Activated CD4-positive, alpha-beta T cell treated with anti-CD3 and anti-CD28 coated beads, Interleukin-2, amount 10 ng/mL, durations not matched to agents 24 days and 14 days (primary cell): ENCODE results near the gene TRPM8. TPM values are rescaled to one million over a fixed set of nuclear protein-coding genes. Genes with fewer than 3 reads are reported as not detected.

Source experiments
- DNase-seq: peaks from one replicate; pipeline ENCODE4 v3.0.0; 2022
- H3K27ac Mint-ChIP-seq: one replicate; pipeline ENCODE4 v1.8.0; 2022; ENCODE audit warnings: mild to moderate bottlenecking, mixed read lengths
- H3K27me3 Mint-ChIP-seq: one replicate; pipeline ENCODE4 v1.8.0; 2022; ENCODE audit warnings: mixed read lengths
- H3K36me3 Mint-ChIP-seq: one replicate; pipeline ENCODE4 v1.8.0; 2022; ENCODE audit warnings: low read depth, mild to moderate bottlenecking, mixed read lengths
- H3K4me1 Mint-ChIP-seq: one replicate; pipeline ENCODE4 v1.8.0; 2021; ENCODE audit warnings: mixed read lengths
- H3K4me3 Mint-ChIP-seq: one replicate; pipeline ENCODE4 v1.8.0; 2022; ENCODE audit warnings: mild to moderate bottlenecking, moderate library complexity, mixed read lengths
- H3K9me3 Mint-ChIP-seq: one replicate; pipeline ENCODE4 v1.8.0; 2021; ENCODE audit warnings: mixed read lengths
- intact Hi-C: fragments of 100-400 bp; cut with micrococcal nuclease; formaldehyde crosslinking; loops from one replicate; pipeline ENCODE4 v1.15.1; 2023
- total RNA-seq: library from RNA; stranded (reverse); gene quantifications from 2 replicates; pipeline ENCODE4 v1.2.3, GENCODE V29; 2022

The TRPM8 gene
- total RNA-seq, 1 donor from 2014 or later, result not detected

GRCh38 chr2:233972941-233973575 lies 55.9 kb downstream of the TRPM8 start:
- Mint-ChIP-seq H3K36me3 (no peaks in the 10 kb centered on the region), H3K4me1 (peaks cover 14% of the 10 kb centered on the region), H3K27me3 (peaks cover 11% of the 10 kb centered on the region), H3K9me3 (no peaks in the 10 kb centered on the region), H3K4me3 (no peak overlapping the region), H3K27ac (no peak overlapping the region)
- intact Hi-C loops, result loop anchor here (10.0 kb wide), 1 partner anchor 162 kb away; no protein-coding TSS in a partner anchor
- DNase-seq, result no peak

GRCh38 chr2:233973786-233974185 lies 56.6 kb downstream of the TRPM8 start:
- no peak for DNase-seq
- no peaks in the 10 kb centered on the region for H3K9me3 Mint-ChIP-seq
- intact Hi-C loops, result loop anchor here (10.0 kb wide), 1 partner anchor 161 kb away; no protein-coding TSS in a partner anchor
- H3K27me3 Mint-ChIP-seq, result peaks cover 11% of the 10 kb centered on the region
- H3K27ac Mint-ChIP-seq, result no peak overlapping the region
- no peak overlapping the region for H3K4me3 Mint-ChIP-seq
- peaks cover 17% of the 10 kb centered on the region for H3K4me1 Mint-ChIP-seq
- H3K36me3 Mint-ChIP-seq, result no peaks in the 10 kb centered on the region

DNA sequence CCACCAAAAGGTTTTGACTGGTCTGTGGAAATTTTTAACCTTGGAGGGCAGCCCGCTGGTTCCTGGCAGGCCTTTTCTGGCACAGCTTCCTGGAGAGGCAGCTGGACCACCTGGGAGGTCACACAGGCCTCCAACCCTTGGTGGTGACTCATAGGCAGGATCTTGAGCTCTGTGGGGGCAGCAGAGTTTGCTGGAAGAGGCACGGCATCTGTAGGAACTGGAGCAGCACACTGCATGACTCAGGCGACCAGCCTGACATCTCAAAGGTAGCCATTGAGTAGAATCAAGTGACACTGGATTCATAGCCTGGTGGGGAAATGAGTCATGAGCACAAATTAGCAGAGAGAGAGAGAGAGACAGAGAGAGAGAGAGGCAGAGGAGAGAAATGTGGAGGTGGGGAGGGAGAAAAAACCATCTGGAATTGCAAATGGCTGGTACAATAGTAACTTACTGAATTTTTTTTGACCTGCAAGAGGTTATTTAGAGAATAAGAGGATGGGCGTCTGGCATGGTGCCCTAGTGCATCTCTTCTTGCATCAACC lies 57.4 kb downstream of the TRPM8 start:
- Mint-ChIP-seq H3K27me3 (peaks cover 11% of the 10 kb centered on the region), H3K9me3 (no peaks in the 10 kb centered on the region), H3K27ac (no peak overlapping the region), H3K4me3 (no peak overlapping the region), H3K36me3 (no peaks in the 10 kb centered on the region), H3K4me1 (peaks cover 19% of the 10 kb centered on the region)
- intact Hi-C loops, result loop anchor here (10.0 kb wide), 1 partner anchor 160 kb away; no protein-coding TSS in a partner anchor
- DNase-seq, result no peak

DNA sequence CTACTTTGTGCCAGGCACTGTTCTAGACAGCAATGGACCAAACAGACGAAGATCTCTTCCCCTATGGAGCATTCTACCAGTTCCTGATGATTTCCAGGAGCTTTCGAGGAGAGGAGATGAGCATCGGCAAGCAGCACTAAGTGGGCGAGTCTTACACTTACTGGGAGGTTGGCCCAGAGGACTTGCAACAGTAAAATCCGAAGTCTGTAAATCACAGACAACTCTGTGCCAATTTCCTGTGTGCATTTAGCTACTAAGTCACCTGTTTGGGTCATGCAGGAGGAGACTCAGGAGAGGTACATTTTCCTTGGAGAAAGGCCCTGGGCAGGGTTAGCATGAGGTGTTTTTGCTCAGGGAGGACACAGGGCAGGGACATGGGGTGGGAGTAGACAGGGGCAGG lies 58.9 kb downstream of the TRPM8 start:
- Mint-ChIP-seq H3K27ac (no peak overlapping the region), H3K9me3 (no peaks in the 10 kb centered on the region), H3K36me3 (no peaks in the 10 kb centered on the region), H3K4me1 (peaks cover 21% of the 10 kb centered on the region), H3K4me3 (no peak overlapping the region), H3K27me3 (peaks cover 8% of the 10 kb centered on the region)
- intact Hi-C loops, result loop anchor here (1.0 to 10.0 kb wide), 3 partner anchors 159 to 569 kb away; no protein-coding TSS in a partner anchor
- DNase-seq, result no peak

DNA sequence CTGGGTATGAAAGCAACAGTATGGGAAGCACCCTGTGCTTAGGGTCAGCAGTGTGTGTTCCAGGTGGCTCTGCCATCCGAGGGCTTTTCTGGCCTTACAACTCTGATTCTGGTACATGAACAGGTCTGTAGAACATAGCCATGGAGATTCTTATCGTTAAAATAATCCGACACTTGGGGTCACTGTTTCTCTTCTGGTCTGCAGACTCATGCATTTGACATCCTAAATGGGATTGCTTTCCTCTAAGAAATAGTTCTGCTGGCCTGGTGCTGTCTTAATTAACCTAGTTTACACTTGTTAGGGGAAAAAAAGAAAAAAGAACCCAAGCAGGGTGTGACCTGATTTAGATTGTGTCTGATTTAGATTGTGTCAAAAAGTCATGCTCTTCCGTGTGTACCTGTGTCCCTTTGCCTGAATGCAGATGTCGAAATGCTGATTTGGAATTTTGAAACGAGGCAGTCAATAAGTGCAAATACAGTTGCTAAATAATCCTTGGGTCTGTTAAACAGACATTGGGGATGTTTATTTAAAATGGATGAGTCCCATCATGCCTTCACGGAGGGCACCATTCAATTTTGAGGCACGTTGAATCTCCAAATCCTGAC lies 59.6 kb downstream of the TRPM8 start:
- H3K9me3 Mint-ChIP-seq, result no peaks in the 10 kb centered on the region
- intact Hi-C loops, result loop anchor here (1.0 to 10.0 kb wide), 3 partner anchors 158 to 569 kb away; no protein-coding TSS in a partner anchor
- peak; percentile 84 for DNase-seq

GRCh38 chr2:233977296-233977837 lies 60.2 kb downstream of the TRPM8 start:
- H3K27me3 Mint-ChIP-seq, result peaks cover 8% of the 10 kb centered on the region

More for the DNA sequence above, 59.6 kb downstream of the TRPM8 start:
- no peaks in the 10 kb centered on the region for H3K36me3 Mint-ChIP-seq
- no peak overlapping the region for H3K4me3 Mint-ChIP-seq
- H3K27ac Mint-ChIP-seq, result no peak overlapping the region
- peaks cover 23% of the 10 kb centered on the region for H3K4me1 Mint-ChIP-seq
- peaks cover 8% of the 10 kb centered on the region for H3K27me3 Mint-ChIP-seq

GRCh38 chr2:233979748-233980147 lies 62.6 kb downstream of the TRPM8 start:
- H3K9me3 Mint-ChIP-seq, result no peaks in the 10 kb centered on the region
- DNase-seq, result no peak
- H3K27ac Mint-ChIP-seq, result no peak overlapping the region
- H3K36me3 Mint-ChIP-seq, result no peaks in the 10 kb centered on the region
- intact Hi-C loops, result loop anchor here (10.0 kb wide), 1 partner anchor 155 kb away; no protein-coding TSS in a partner anchor
- peaks cover 16% of the 10 kb centered on the region for H3K27me3 Mint-ChIP-seq
- H3K4me3 Mint-ChIP-seq, result no peak overlapping the region
- peaks cover 20% of the 10 kb centered on the region for H3K4me1 Mint-ChIP-seq

More at GRCh38 chr2:233977296-233977837, 60.2 kb downstream of the TRPM8 start:
- Mint-ChIP-seq H3K4me1 (peaks cover 23% of the 10 kb centered on the region), H3K9me3 (no peaks in the 10 kb centered on the region), H3K4me3 (no peak overlapping the region), H3K36me3 (no peaks in the 10 kb centered on the region), H3K27ac (no peak overlapping the region)
- intact Hi-C loops, result loop anchor here (10.0 kb wide), 1 partner anchor 157 kb away; no protein-coding TSS in a partner anchor
- no peak for DNase-seq

GRCh38 chr2:233980955-233981561 lies 63.9 kb downstream of the TRPM8 start:
- intact Hi-C loops, result no loop called here
- Mint-ChIP-seq H3K27me3 (peaks cover 21% of the 10 kb centered on the region), H3K4me1 (peaks cover 18% of the 10 kb centered on the region), H3K27ac (no peak overlapping the region), H3K4me3 (no peak overlapping the region), H3K36me3 (peaks cover 2% of the 10 kb centered on the region), H3K9me3 (no peaks in the 10 kb centered on the region)
- no peak for DNase-seq

GRCh38 chr2:233981574-233982420 lies 64.6 kb downstream of the TRPM8 start:
- DNase-seq, result no peak
- Mint-ChIP-seq H3K27ac (no peak overlapping the region), H3K9me3 (peaks cover 2% of the 10 kb centered on the region), H3K27me3 (peaks cover 21% of the 10 kb centered on the region), H3K4me1 (peaks cover 16% of the 10 kb centered on the region), H3K4me3 (no peak overlapping the region), H3K36me3 (peaks cover 2% of the 10 kb centered on the region)
- intact Hi-C loops, result no loop called here

GRCh38 chr2:233982421-233983121 lies 65.4 kb downstream of the TRPM8 start:
- intact Hi-C loops, result no loop called here
- H3K27me3 Mint-ChIP-seq, result peaks cover 21% of the 10 kb centered on the region
- no peak overlapping the region for H3K27ac Mint-ChIP-seq
- DNase-seq, result no peak
- H3K4me1 Mint-ChIP-seq, result peaks cover 14% of the 10 kb centered on the region
- peaks cover 2% of the 10 kb centered on the region for H3K36me3 Mint-ChIP-seq
- H3K9me3 Mint-ChIP-seq, result peaks cover 3% of the 10 kb centered on the region
- H3K4me3 Mint-ChIP-seq, result no peak overlapping the region

DNA sequence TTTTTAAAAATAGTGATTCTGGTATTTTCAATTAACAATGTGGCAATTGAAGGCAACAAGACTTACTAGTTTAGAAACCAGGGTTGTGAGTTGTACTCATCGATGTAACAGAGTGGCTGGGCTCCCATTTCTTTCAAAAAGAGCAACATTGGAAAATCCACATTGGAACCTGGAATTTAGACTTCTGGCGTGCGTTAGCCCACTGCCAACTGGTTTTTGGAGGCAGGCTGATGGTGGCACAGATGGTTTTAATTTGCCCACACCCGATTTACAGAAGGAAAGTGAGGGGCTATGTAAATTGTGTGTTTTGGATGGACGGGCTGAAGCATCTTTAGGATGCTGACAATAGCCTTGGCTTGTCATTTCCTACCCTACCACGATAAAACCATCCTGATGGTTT lies 66.3 kb downstream of the TRPM8 start:
- peaks cover 4% of the 10 kb centered on the region for H3K36me3 Mint-ChIP-seq
- no peak overlapping the region for H3K4me3 Mint-ChIP-seq
- intact Hi-C loops, result no loop called here
- peaks cover 17% of the 10 kb centered on the region for H3K4me1 Mint-ChIP-seq
- no peak for DNase-seq
- peaks cover 11% of the 10 kb centered on the region for H3K9me3 Mint-ChIP-seq
- no peak overlapping the region for H3K27ac Mint-ChIP-seq
- H3K27me3 Mint-ChIP-seq, result peaks cover 25% of the 10 kb centered on the region

DNA sequence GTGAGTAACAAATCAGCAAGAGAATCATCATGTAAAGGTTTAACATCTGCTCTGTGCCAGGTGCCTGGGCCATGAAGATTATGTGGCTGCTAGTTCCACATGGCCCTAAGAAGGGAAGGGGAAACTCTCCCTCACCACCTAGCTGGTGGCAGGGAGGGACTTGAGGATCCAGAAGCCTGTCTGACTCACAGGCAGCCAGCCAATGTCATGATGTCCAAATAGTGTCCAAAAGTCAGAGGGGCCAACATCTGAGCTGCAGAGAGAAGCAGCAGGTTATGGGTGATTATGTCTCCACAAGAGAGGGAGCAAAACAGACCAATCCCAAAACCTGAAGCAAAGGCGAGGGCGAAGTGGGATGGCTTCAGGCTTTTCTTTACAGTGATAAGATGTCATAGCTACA lies 71.4 kb downstream of the TRPM8 start:
- H3K4me3 Mint-ChIP-seq, result no peak overlapping the region

More for the DNA sequence above, 71.4 kb downstream of the TRPM8 start:
- peaks cover 13% of the 10 kb centered on the region for H3K9me3 Mint-ChIP-seq
- no peak overlapping the region for H3K27ac Mint-ChIP-seq
- DNase-seq, result no peak
- H3K4me1 Mint-ChIP-seq, result peaks cover 39% of the 10 kb centered on the region
- peaks cover 25% of the 10 kb centered on the region for H3K27me3 Mint-ChIP-seq
- intact Hi-C loops, result no loop called here
- peaks cover 7% of the 10 kb centered on the region for H3K36me3 Mint-ChIP-seq
